Upper lobe of left lung (tissue), 6 donors: ENCODE measurements around the gene C4orf50. TPM values are rescaled to one million over a fixed set of nuclear protein-coding genes. Genes with fewer than 3 reads are reported as not detected.
"Not testable (repeated sequence)": the region's sequence is repeated elsewhere in the genome, so short reads cannot be mapped to it uniquely, and the experiment has no call there.

ENCODE experiments used
- ATAC-seq, 2 donors: fragments of 200-7000 bp; cut with Tn5 transposase; one replicate each; pipeline ENCODE4 v1.9.1; 2022; ENCODE audit warnings: mild to moderate bottlenecking in 2 of 2, moderate library complexity in 2 of 2; ENCODE audit not compliant: low FRiP score in 2 of 2
- DNase-seq, 2 donors: peaks; one replicate each; pipeline ENCODE4 v3.0.0-alpha.2; 2019 to 2020
- H3K27ac ChIP-seq, 4 donors: fragments of 200-600 bp; sonication (generic); one replicate each; pipeline ENCODE4 v1.5.1; 2016 to 2019
- H3K27me3 ChIP-seq, 4 donors: fragments of 200-600 bp; sonication (generic); one replicate each; pipeline ENCODE4 v1.5.1; 2017 to 2019
- H3K36me3 ChIP-seq, 4 donors: fragments of 200-600 bp; sonication (generic); one replicate each; pipeline ENCODE4 v1.5.1; 2016 to 2019
- H3K4me1 ChIP-seq, 4 donors: fragments of 200-600 bp; sonication (generic); one replicate each; pipeline ENCODE4 v1.5.1; 2018 to 2019
- H3K4me3 ChIP-seq, 4 donors: fragments of 200-600 bp; sonication (generic); one replicate each; pipeline ENCODE4 v1.5.1; 2017 to 2019; ENCODE audit warnings: mild to moderate bottlenecking in 2 of 4, moderate library complexity in 1 of 4
- H3K9me3 ChIP-seq, 4 donors: fragments of 200-600 bp; sonication (generic); one replicate each; pipeline ENCODE4 v1.5.1; 2018 to 2019
- EP300 ChIP-seq, 4 donors: sonication (generic); formaldehyde crosslinking; IDR thresholded peaks; one replicate each; pipeline ENCODE4 v1.5.1; 2017; ENCODE audit warnings: antibody characterized with exemption in 4 of 4, control low read depth in 2 of 4
- POLR2A ChIP-seq, 4 donors: fragments of 450-650 bp; IDR thresholded peaks; one replicate each; pipeline ENCODE4 v1.5.1; 2016 to 2017; ENCODE audit warnings: antibody characterized with exemption in 4 of 4, mild to moderate bottlenecking in 2 of 4
- POLR2AphosphoS5 ChIP-seq, 2 donors: sonication (generic); formaldehyde crosslinking; IDR thresholded peaks; one replicate each; pipeline ENCODE4 v1.5.1; 2017; ENCODE audit warnings: antibody characterized with exemption in 2 of 2
- WGBS, 2 donors: methylation state at CpG; one replicate each; pipeline ENCODE4 v1.1.5; 2017 to 2018; 5-methylcytosine and 5-hydroxymethylcytosine counted together
- total RNA-seq, 6 donors: library from RNA; depleted of rRNA in 4 of 6; stranded (reverse); fragments of >200 nt in 4 of 6; gene quantifications; one replicate each; pipeline versions ENCODE4 v1.1.0 to v1.2.1, GENCODE V29; 2016 to 2021
- TF ChIP-seq, protein P1 (sequence below), 6 experiments: fragments of 450-650 bp in 4 of 6; fragments of 200-600 bp in 2 of 6; sonication (generic) in 2 of 6; IDR thresholded peaks; one replicate each; pipeline ENCODE4 v1.5.1; 2016 to 2019; ENCODE audit warnings: antibody characterized with exemption in 6 of 6
- donor health status: DM: no; HTN: no; CAD: no; lungs with moderate emphysema.
- donor health status: DM: no; HTN: yes; CAD: no; lungs with severe emphysema.

The C4orf50 gene
- total RNA-seq, 6 donors from 2014 or later = 0.03 to 1.3 (median 0.65) TPM

GRCh38 chr4:5998333-5998936 is 19.8 kb downstream of the C4orf50 start:
- Histone ChIP-seq H3K36me3 (no peaks in the 10 kb centered on the region), H3K27ac (no peak overlapping the region), H3K4me1 (no peaks in the 10 kb centered on the region), H3K27me3 (no peaks in the 10 kb centered on the region), H3K4me3 (no peak overlapping the region), H3K9me3 (no peaks in the 10 kb centered on the region)
- ATAC-seq (peak; percentile 47 to 78), DNase-seq (peak in 1 of 2 donors; percentile 43)
- TF ChIP-seq EP300 (IDR thresholded peaks at IDR 0.05) (no peak), POLR2AphosphoS5 (IDR thresholded peaks at IDR 0.05) (no peak), POLR2A (IDR thresholded peaks at IDR 0.05) (no peak)
- TF ChIP-seq, protein P1, sequence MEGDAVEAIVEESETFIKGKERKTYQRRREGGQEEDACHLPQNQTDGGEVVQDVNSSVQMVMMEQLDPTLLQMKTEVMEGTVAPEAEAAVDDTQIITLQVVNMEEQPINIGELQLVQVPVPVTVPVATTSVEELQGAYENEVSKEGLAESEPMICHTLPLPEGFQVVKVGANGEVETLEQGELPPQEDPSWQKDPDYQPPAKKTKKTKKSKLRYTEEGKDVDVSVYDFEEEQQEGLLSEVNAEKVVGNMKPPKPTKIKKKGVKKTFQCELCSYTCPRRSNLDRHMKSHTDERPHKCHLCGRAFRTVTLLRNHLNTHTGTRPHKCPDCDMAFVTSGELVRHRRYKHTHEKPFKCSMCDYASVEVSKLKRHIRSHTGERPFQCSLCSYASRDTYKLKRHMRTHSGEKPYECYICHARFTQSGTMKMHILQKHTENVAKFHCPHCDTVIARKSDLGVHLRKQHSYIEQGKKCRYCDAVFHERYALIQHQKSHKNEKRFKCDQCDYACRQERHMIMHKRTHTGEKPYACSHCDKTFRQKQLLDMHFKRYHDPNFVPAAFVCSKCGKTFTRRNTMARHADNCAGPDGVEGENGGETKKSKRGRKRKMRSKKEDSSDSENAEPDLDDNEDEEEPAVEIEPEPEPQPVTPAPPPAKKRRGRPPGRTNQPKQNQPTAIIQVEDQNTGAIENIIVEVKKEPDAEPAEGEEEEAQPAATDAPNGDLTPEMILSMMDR (IDR thresholded peaks at IDR 0.05) = peak; percentile 58 to 85 (median 72)
- 0 to 6% methylated on average over 8 to 9 of the region's 9 CpGs for WGBS, 2 donors

DNA sequence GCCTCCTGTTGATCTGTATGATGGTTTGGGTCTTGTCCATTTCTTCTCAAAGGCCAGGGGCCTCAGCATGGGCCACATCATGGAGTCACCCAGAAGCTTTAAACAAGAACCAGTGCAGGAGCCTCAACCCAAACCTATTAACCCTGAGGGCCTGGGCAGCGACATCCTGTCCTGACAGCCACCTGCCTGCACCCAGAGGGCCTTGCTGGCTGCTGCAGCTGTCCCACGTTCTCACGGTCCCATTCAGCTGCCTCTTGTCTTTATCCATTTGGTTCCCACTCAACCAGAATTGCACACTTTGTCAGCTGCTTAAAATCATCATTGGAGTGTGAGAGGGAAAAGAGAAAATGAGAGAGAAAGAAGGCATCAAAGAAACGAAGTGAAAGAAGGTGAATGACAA is 21.6 kb downstream of the C4orf50 start:
- Histone ChIP-seq H3K9me3 (no peaks in the 10 kb centered on the region), H3K27ac (no peak overlapping the region), H3K36me3 (no peaks in the 10 kb centered on the region), H3K4me1 (no peaks in the 10 kb centered on the region), H3K4me3 (no peak overlapping the region), H3K27me3 (no peaks in the 10 kb centered on the region)
- 51 to 64% methylated on average over 4 of the region's 4 CpGs for WGBS, 2 donors
- peak in 1 of 2 donors; percentile 23 for DNase-seq
- no peak for ATAC-seq
- no peak for TF ChIP-seq EP300 (IDR thresholded peaks at IDR 0.05)
- TF ChIP-seq, protein P1 (IDR thresholded peaks at IDR 0.05) = no peak

- H3K27me3 ChIP-seq = no peaks in the 10 kb centered on the region
- ATAC-seq = no peak
These were observed 22.2 kb downstream of the C4orf50 start for GRCh38 chr4:5995901-5996623.

DNA sequence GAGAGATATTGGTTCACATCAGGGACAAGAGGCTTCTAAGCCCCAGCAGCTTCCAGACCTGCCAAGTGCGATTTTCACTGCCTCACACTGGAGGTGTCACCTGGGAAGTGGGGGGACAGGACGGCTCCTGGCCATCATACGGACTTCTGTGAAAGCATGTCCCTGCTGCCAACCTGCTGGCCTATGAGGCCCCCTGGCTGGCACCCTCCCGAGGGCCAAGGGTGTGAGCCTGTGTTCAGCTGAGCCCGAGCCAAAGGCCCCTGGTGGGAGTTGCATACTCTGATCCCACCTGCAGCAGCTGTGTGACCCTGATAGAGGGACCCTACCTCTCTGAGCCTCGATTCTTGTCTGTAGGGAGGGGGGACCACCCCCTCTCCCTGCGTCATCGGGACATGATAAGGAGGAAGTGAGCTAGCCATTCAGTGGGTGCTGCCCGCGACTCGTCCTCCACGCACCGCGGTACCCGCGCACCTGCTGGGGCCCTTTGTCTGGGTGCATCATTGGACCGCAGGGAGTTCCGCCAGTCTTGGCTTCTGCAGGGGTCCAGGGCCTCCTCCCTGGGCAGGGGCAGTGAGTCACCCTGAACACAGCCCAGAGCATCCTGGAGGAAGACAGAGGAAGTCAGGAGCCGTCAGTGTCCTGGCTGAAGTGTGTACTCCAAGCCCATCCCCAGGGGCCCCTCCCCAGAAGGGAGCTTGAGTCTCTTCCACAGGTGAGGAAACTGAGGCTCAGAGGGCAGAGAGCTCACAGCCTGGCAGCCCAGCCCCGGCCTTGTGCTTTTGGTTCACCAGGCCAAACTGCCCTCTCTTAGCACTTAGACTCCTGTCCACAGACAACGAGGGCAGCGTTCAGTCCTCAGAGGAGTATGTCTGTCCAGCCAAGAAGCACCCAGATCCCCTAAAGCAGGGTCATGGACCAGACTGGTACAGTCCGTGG is 24.1 kb downstream of the C4orf50 start:
- Histone ChIP-seq H3K4me3 (no peak overlapping the region), H3K4me1 (no peaks in the 10 kb centered on the region), H3K36me3 (no peaks in the 10 kb centered on the region), H3K27me3 (no peaks in the 10 kb centered on the region), H3K9me3 (no peaks in the 10 kb centered on the region), H3K27ac (no peak overlapping the region)
- TF ChIP-seq, protein P1 (IDR thresholded peaks at IDR 0.05) = no peak
- TF ChIP-seq EP300 (IDR thresholded peaks at IDR 0.05) (no peak), POLR2A (IDR thresholded peaks at IDR 0.05) (no peak), POLR2AphosphoS5 (IDR thresholded peaks at IDR 0.05) (no peak)
- 82 to 90% methylated on average over 10 to 11 of the region's 23 CpGs for WGBS, 2 donors
- ATAC-seq (no peak), DNase-seq (no peak)

More at GRCh38 chr4:5995901-5996623, 22.2 kb downstream of the C4orf50 start:
- DNase-seq = peak in 1 of 2 donors; percentile 42
- TF ChIP-seq, protein P1 (IDR thresholded peaks at IDR 0.05) = no peak
- TF ChIP-seq POLR2AphosphoS5 (IDR thresholded peaks at IDR 0.05) (no peak), POLR2A (IDR thresholded peaks at IDR 0.05) (no peak), EP300 (IDR thresholded peaks at IDR 0.05) (no peak)
- no peaks in the 10 kb centered on the region for H3K36me3 ChIP-seq
- no peaks in the 10 kb centered on the region for H3K9me3 ChIP-seq
- H3K27ac ChIP-seq = no peak overlapping the region
- 57% methylated on average over 19 of the region's 19 CpGs for WGBS, 2 donors
- no peak overlapping the region for H3K4me3 ChIP-seq
- no peaks in the 10 kb centered on the region for H3K4me1 ChIP-seq

- not testable (repeated sequence) for H3K27me3 ChIP-seq, H3K36me3 ChIP-seq, DNase-seq, H3K27ac ChIP-seq, ATAC-seq, H3K4me3 ChIP-seq, H3K9me3 ChIP-seq, H3K4me1 ChIP-seq
- WGBS, 2 donors = 75 to 87% methylated on average over 8 to 9 of the region's 9 CpGs
These were observed 24.9 kb downstream of the C4orf50 start for GRCh38 chr4:5993346-5993745.
